Measurements from ENCODE around the gene VPS36.
"Not testable (repeated sequence)": the region's sequence is repeated elsewhere in the genome, so short reads cannot be mapped to it uniquely, and the experiment has no call there.

Gene VPS36

GRCh38 chr13:52446265-52446664, 4.2 kb downstream of the VPS36 start:
- Histone ChIP-seq H3K27ac (ENCODE audit: low read depth, low read length) (no peak overlapping the region), H3K36me3 (ENCODE audit: insufficient read depth, low read length) (peaks cover 5% of the 10 kb centered on the region), H3K4me3 (ENCODE audit: low read depth, low read length) (no peak overlapping the region), H3K27me3 (ENCODE audit: insufficient read depth, low read length) (no peaks in the 10 kb centered on the region), H3K4me1 (ENCODE audit: control insufficient read depth, insufficient read depth, low read length, unreplicated experiment) (peaks cover 18% of the 10 kb centered on the region), H2AFZ (ENCODE audit: low read length, unreplicated experiment) (no peak overlapping the region), H3K79me2 (ENCODE audit: control insufficient read depth, insufficient read depth, low read length, unreplicated experiment) (peaks cover 47% of the 10 kb centered on the region)

GRCh38 chr13:52432456-52432855, 18.0 kb downstream of the VPS36 start:
- H3K27me3 ChIP-seq (ENCODE audit: insufficient read depth, low read length): no peaks in the 10 kb centered on the region
- no peak overlapping the region for H3K27ac ChIP-seq (ENCODE audit: low read depth, low read length)
- no peak overlapping the region for H3K4me3 ChIP-seq (ENCODE audit: low read depth, low read length)
- H2AFZ ChIP-seq (ENCODE audit: low read length, unreplicated experiment): no peak overlapping the region
- peaks cover 6% of the 10 kb centered on the region for H3K36me3 ChIP-seq (ENCODE audit: insufficient read depth, low read length)
- peaks cover 9% of the 10 kb centered on the region for H3K4me1 ChIP-seq (ENCODE audit: control insufficient read depth, insufficient read depth, low read length, unreplicated experiment)
- peaks cover 2% of the 10 kb centered on the region for H3K79me2 ChIP-seq (ENCODE audit: control insufficient read depth, insufficient read depth, low read length, unreplicated experiment)

GRCh38 chr13:52428295-52428694, 22.1 kb downstream of the VPS36 start:
- Histone ChIP-seq H3K36me3 (ENCODE audit: insufficient read depth, low read length) (peaks cover 13% of the 10 kb centered on the region), H3K27me3 (ENCODE audit: insufficient read depth, low read length) (no peaks in the 10 kb centered on the region), H3K79me2 (ENCODE audit: control insufficient read depth, insufficient read depth, low read length, unreplicated experiment) (peaks cover 2% of the 10 kb centered on the region), H3K4me3 (ENCODE audit: low read depth, low read length) (no peak overlapping the region), H2AFZ (ENCODE audit: low read length, unreplicated experiment) (no peak overlapping the region), H3K27ac (ENCODE audit: low read depth, low read length) (no peak overlapping the region), H3K4me1 (ENCODE audit: control insufficient read depth, insufficient read depth, low read length, unreplicated experiment) (peaks cover 9% of the 10 kb centered on the region)

GRCh38 chr13:52421216-52421615, 29.2 kb downstream of the VPS36 start:
- Histone ChIP-seq H3K4me3 (ENCODE audit: low read depth, low read length) (no peak overlapping the region), H3K27ac (ENCODE audit: low read depth, low read length) (no peak overlapping the region), H3K27me3 (ENCODE audit: insufficient read depth, low read length) (no peaks in the 10 kb centered on the region), H2AFZ (ENCODE audit: low read length, unreplicated experiment) (no peak overlapping the region), H3K36me3 (ENCODE audit: insufficient read depth, low read length) (peaks cover 11% of the 10 kb centered on the region; the same call in 1 of the 2 replicates), H3K79me2 (ENCODE audit: control insufficient read depth, insufficient read depth, low read length, unreplicated experiment) (no peaks in the 10 kb centered on the region), H3K4me1 (ENCODE audit: control insufficient read depth, insufficient read depth, low read length, unreplicated experiment) (no peaks in the 10 kb centered on the region)

- Histone ChIP-seq H3K27me3 (ENCODE audit: insufficient read depth, low read length) (no peaks in the 10 kb centered on the region), H3K36me3 (ENCODE audit: insufficient read depth, low read length) (0 out of 2 replicates have a peak, but pooled peaks cover 5% of the 10 kb centered on the region)
Measured at GRCh38 chr13:52419080-52419479, 31.4 kb downstream of the VPS36 start.

GRCh38 chr13:52414963-52415362, 35.5 kb downstream of the VPS36 start:
- peak overlapping the region; percentile 88 for H3K27ac ChIP-seq (ENCODE audit: low read depth, low read length)
- peak overlapping the region; percentile 44; the same call in 1 of the 2 replicates for H3K4me3 ChIP-seq (ENCODE audit: low read depth, low read length)
- H3K79me2 ChIP-seq (ENCODE audit: control insufficient read depth, insufficient read depth, low read length, unreplicated experiment): no peaks in the 10 kb centered on the region
- H3K27me3 ChIP-seq (ENCODE audit: insufficient read depth, low read length): no peaks in the 10 kb centered on the region
- H2AFZ ChIP-seq (ENCODE audit: low read length, unreplicated experiment): no peak overlapping the region
- H3K36me3 ChIP-seq (ENCODE audit: insufficient read depth, low read length): peaks cover 2% of the 10 kb centered on the region; the same call in 1 of the 2 replicates
- peaks cover 39% of the 10 kb centered on the region for H3K4me1 ChIP-seq (ENCODE audit: control insufficient read depth, insufficient read depth, low read length, unreplicated experiment)

More at GRCh38 chr13:52419080-52419479, 31.4 kb downstream of the VPS36 start:
- Histone ChIP-seq H3K4me1 (ENCODE audit: control insufficient read depth, insufficient read depth, low read length, unreplicated experiment) (peaks cover 21% of the 10 kb centered on the region), H3K79me2 (ENCODE audit: control insufficient read depth, insufficient read depth, low read length, unreplicated experiment) (no peaks in the 10 kb centered on the region), H2AFZ (ENCODE audit: low read length, unreplicated experiment) (no peak overlapping the region), H3K4me3 (ENCODE audit: low read depth, low read length) (no peak overlapping the region), H3K27ac (ENCODE audit: low read depth, low read length) (no peak overlapping the region)

- H3K4me3 ChIP-seq (ENCODE audit: low read depth, low read length): no peak overlapping the region
- H2AFZ ChIP-seq (ENCODE audit: low read length, unreplicated experiment): no peak overlapping the region
- no peaks in the 10 kb centered on the region for H3K79me2 ChIP-seq (ENCODE audit: control insufficient read depth, insufficient read depth, low read length, unreplicated experiment)
- peak overlapping the region; percentile 88 for H3K27ac ChIP-seq (ENCODE audit: low read depth, low read length)
- peaks cover 39% of the 10 kb centered on the region for H3K4me1 ChIP-seq (ENCODE audit: control insufficient read depth, insufficient read depth, low read length, unreplicated experiment)
- no peaks in the 10 kb centered on the region for H3K27me3 ChIP-seq (ENCODE audit: insufficient read depth, low read length)
- H3K36me3 ChIP-seq (ENCODE audit: insufficient read depth, low read length): peaks cover 2% of the 10 kb centered on the region; the same call in 1 of the 2 replicates
Measured at GRCh38 chr13:52414051-52414450, 36.4 kb downstream of the VPS36 start.

GRCh38 chr13:52412128-52412527, 38.3 kb downstream of the VPS36 start:
- peaks cover 39% of the 10 kb centered on the region for H3K4me1 ChIP-seq (ENCODE audit: control insufficient read depth, insufficient read depth, low read length, unreplicated experiment)
- peak overlapping the region; percentile 71 for H3K27ac ChIP-seq (ENCODE audit: low read depth, low read length)
- H3K36me3 ChIP-seq (ENCODE audit: insufficient read depth, low read length): peaks cover 2% of the 10 kb centered on the region; the same call in 1 of the 2 replicates
- no peaks in the 10 kb centered on the region for H3K79me2 ChIP-seq (ENCODE audit: control insufficient read depth, insufficient read depth, low read length, unreplicated experiment)
- no peaks in the 10 kb centered on the region for H3K27me3 ChIP-seq (ENCODE audit: insufficient read depth, low read length)
- 0 out of 2 replicates have a peak overlapping the region, but pooled peaks have one; percentile 4 for H3K4me3 ChIP-seq (ENCODE audit: low read depth, low read length)
- H2AFZ ChIP-seq (ENCODE audit: low read length, unreplicated experiment): no peak overlapping the region

GRCh38 chr13:52411629-52412028, 38.8 kb downstream of the VPS36 start:
- no peak overlapping the region for H2AFZ ChIP-seq (ENCODE audit: low read length, unreplicated experiment)
- H3K36me3 ChIP-seq (ENCODE audit: insufficient read depth, low read length): peaks cover 2% of the 10 kb centered on the region; the same call in 1 of the 2 replicates
- 0 out of 2 replicates have a peak overlapping the region, but pooled peaks have one; percentile 4 for H3K4me3 ChIP-seq (ENCODE audit: low read depth, low read length)
- no peaks in the 10 kb centered on the region for H3K27me3 ChIP-seq (ENCODE audit: insufficient read depth, low read length)
- H3K27ac ChIP-seq (ENCODE audit: low read depth, low read length): peak overlapping the region; percentile 71
- peaks cover 39% of the 10 kb centered on the region for H3K4me1 ChIP-seq (ENCODE audit: control insufficient read depth, insufficient read depth, low read length, unreplicated experiment)
- no peaks in the 10 kb centered on the region for H3K79me2 ChIP-seq (ENCODE audit: control insufficient read depth, insufficient read depth, low read length, unreplicated experiment)

- peaks cover 26% of the 10 kb centered on the region for H3K4me1 ChIP-seq (ENCODE audit: control insufficient read depth, insufficient read depth, low read length, unreplicated experiment)
- H3K36me3 ChIP-seq (ENCODE audit: insufficient read depth, low read length); H3K4me3 ChIP-seq (ENCODE audit: low read depth, low read length); H3K79me2 ChIP-seq (ENCODE audit: control insufficient read depth, insufficient read depth, low read length, unreplicated experiment); H2AFZ ChIP-seq (ENCODE audit: low read length, unreplicated experiment); H3K27ac ChIP-seq (ENCODE audit: low read depth, low read length); H3K27me3 ChIP-seq (ENCODE audit: insufficient read depth, low read length): not testable (repeated sequence)
Measured at GRCh38 chr13:52408071-52408658, 42.3 kb downstream of the VPS36 start.

- not testable (repeated sequence) for H3K27ac ChIP-seq (ENCODE audit: low read depth, low read length); H2AFZ ChIP-seq (ENCODE audit: low read length, unreplicated experiment); H3K79me2 ChIP-seq (ENCODE audit: control insufficient read depth, insufficient read depth, low read length, unreplicated experiment); H3K27me3 ChIP-seq (ENCODE audit: insufficient read depth, low read length); H3K36me3 ChIP-seq (ENCODE audit: insufficient read depth, low read length); H3K4me3 ChIP-seq (ENCODE audit: low read depth, low read length)
- H3K4me1 ChIP-seq (ENCODE audit: control insufficient read depth, insufficient read depth, low read length, unreplicated experiment): peaks cover 24% of the 10 kb centered on the region
Measured at GRCh38 chr13:52407436-52407835, 43.0 kb downstream of the VPS36 start.

All from ACC112 (cell line).